ENCODE measurements around the gene FNDC3B. TPM values are rescaled to one million over a fixed set of nuclear protein-coding genes. Genes with fewer than 3 reads are reported as not detected.

FNDC3B gene
- total and polyA plus RNA-seq, 9 of the 15 experiments (the other 6 are each of a cell fraction or from before 2014, with no cell fraction given) = 7.0 to 35.8 (median 16.2) TPM

DNA sequence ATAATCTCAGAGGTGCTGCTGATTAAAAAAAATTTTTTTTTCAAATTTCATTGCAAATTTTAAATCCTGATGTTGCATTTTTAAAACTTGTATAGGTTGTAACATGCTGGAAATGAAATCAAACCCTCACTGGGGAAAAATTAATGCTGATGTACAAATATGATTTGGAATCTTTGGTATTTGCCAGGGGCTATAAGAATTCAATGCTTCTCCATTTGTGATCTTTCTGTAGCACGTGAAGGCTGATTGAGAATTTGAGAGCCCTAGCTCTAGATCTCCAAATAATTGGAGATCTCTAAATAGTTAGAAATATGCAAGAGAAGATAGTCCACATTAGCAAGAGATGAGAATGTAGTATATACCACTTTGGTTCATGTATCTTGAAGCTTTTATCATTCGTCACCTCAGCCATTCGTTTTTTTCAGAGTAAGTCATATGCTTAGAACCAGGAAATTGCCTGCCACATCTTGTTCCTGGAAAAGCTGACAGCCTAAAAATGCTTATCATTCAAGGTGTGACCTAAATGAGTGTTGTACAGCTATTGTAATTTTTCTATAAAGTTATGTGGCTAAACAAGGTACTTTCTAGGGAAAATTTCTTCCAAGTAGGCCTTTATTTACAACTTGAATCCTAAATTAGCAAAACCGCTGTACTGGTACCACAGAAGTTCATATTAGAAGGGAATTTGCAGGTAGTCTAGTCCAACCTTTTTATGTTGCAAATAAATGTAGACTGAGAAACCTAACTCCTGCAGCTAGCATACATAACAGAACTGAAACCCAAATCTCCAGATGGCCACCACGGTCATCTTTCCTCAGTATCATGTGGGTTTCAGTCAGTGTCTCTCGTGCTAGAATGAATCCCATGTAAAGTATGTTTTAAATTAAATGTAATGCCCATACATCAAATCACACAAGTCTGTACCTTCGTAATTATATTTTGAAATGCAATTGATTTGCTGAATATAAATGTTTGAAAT, 48.5 kb downstream of the FNDC3B start (continued):
- TF ChIP-seq, protein P1, sequence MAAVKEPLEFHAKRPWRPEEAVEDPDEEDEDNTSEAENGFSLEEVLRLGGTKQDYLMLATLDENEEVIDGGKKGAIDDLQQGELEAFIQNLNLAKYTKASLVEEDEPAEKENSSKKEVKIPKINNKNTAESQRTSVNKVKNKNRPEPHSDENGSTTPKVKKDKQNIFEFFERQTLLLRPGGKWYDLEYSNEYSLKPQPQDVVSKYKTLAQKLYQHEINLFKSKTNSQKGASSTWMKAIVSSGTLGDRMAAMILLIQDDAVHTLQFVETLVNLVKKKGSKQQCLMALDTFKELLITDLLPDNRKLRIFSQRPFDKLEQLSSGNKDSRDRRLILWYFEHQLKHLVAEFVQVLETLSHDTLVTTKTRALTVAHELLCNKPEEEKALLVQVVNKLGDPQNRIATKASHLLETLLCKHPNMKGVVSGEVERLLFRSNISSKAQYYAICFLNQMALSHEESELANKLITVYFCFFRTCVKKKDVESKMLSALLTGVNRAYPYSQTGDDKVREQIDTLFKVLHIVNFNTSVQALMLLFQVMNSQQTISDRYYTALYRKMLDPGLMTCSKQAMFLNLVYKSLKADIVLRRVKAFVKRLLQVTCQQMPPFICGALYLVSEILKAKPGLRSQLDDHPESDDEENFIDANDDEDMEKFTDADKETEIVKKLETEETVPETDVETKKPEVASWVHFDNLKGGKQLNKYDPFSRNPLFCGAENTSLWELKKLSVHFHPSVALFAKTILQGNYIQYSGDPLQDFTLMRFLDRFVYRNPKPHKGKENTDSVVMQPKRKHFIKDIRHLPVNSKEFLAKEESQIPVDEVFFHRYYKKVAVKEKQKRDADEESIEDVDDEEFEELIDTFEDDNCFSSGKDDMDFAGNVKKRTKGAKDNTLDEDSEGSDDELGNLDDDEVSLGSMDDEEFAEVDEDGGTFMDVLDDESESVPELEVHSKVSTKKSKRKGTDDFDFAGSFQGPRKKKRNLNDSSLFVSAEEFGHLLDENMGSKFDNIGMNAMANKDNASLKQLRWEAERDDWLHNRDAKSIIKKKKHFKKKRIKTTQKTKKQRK (IDR thresholded peaks at IDR 0.05; ENCODE audit: borderline replicate concordance, low read depth, low read length) = no peak
- no peak for TF ChIP-seq ZSCAN32 (CRISPR knock-in tag; IDR thresholded peaks at IDR 0.05)
- TF ChIP-seq, protein P2, sequence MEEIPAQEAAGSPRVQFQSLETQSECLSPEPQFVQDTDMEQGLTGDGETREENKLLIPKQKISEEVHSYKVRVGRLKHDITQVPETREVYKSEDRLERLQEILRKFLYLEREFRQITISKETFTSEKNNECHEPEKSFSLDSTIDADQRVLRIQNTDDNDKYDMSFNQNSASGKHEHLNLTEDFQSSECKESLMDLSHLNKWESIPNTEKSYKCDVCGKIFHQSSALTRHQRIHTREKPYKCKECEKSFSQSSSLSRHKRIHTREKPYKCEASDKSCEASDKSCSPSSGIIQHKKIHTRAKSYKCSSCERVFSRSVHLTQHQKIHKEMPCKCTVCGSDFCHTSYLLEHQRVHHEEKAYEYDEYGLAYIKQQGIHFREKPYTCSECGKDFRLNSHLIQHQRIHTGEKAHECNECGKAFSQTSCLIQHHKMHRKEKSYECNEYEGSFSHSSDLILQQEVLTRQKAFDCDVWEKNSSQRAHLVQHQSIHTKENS (CRISPR knock-in tag; IDR thresholded peaks at IDR 0.05) = no peak
- TF ChIP-seq NBN (IDR thresholded peaks at IDR 0.05; ENCODE audit: low read depth) = peak; percentile 25; the same call in 1 of the 2 replicates
- TF ChIP-seq TBL1XR1 (IDR thresholded peaks at IDR 0.05; ENCODE audit: low read length in 2 of 2) = no peak
- no peak for TF ChIP-seq CHD2 (IDR thresholded peaks at IDR 0.05; ENCODE audit: low read depth, low read length)
- TF ChIP-seq POLR2B (IDR thresholded peaks at IDR 0.05; ENCODE audit: low read depth, partially characterized antibody) = no peak
- TF ChIP-seq KDM1A (IDR thresholded peaks at IDR 0.05) = no peak
- TF ChIP-seq, protein P3, sequence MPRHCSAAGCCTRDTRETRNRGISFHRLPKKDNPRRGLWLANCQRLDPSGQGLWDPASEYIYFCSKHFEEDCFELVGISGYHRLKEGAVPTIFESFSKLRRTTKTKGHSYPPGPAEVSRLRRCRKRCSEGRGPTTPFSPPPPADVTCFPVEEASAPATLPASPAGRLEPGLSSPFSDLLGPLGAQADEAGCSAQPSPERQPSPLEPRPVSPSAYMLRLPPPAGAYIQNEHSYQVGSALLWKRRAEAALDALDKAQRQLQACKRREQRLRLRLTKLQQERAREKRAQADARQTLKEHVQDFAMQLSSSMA (CRISPR knock-in tag; IDR thresholded peaks at IDR 0.05) = no peak
- no peak for TF ChIP-seq ASH1L (IDR thresholded peaks at IDR 0.05; ENCODE audit: borderline replicate concordance, low read depth, partially characterized antibody)
- TF ChIP-seq JUN (IDR thresholded peaks at IDR 0.05; ENCODE audit: borderline replicate concordance, low read depth, low read length) = peak; percentile 7; the same call in 1 of the 2 replicates
- TF ChIP-seq JUN (CRISPR knock-in tag; IDR thresholded peaks at IDR 0.05; ENCODE audit: borderline replicate concordance) = no peak
- TF ChIP-seq CBFA2T2 (conservative IDR thresholded peaks at IDR 0.05) = no peak
- TF ChIP-seq ZNF75A (CRISPR knock-in tag; IDR thresholded peaks at IDR 0.05) = no peak
- no peak for TF ChIP-seq BCL6 (CRISPR knock-in tag; IDR thresholded peaks at IDR 0.05)
- TF ChIP-seq GABPA (tag; conservative IDR thresholded peaks at IDR 0.05; ENCODE audit: low read depth) = no peak
- TF ChIP-seq ZNF778 (CRISPR knock-in tag; IDR thresholded peaks at IDR 0.05) = no peak
